KMS-11 (cell line): ENCODE data around the gene TMEM205.
A peak's percentile ranks its signal among the peaks of the same experiment; 100 is the strongest.

Experiments
- H2AFZ ChIP-seq: fragments of 200-600 bp; sonication (generic); 2 replicates; pipeline ENCODE4 v1.6.1; 2016; ENCODE audit warnings: antibody characterized with exemption, mixed run types, low read depth
- H3K27ac ChIP-seq: fragments of 200-600 bp; sonication (generic); 2 replicates; pipeline ENCODE4 v1.6.1; 2016; ENCODE audit warnings: mild to moderate bottlenecking, mixed run types
- H3K27me3 ChIP-seq: fragments of 200-600 bp; sonication (generic); 2 replicates; pipeline ENCODE4 v1.6.1; 2017; ENCODE audit warnings: mild to moderate bottlenecking, low read depth, mixed run types, moderate library complexity; ENCODE audit not compliant: insufficient read depth
- H3K36me3 ChIP-seq: fragments of 200-600 bp; sonication (generic); 2 replicates; pipeline ENCODE4 v1.6.1; 2017; ENCODE audit warnings: mild to moderate bottlenecking, mixed run types; ENCODE audit not compliant: insufficient read depth
- H3K4me1 ChIP-seq: fragments of 200-600 bp; sonication (generic); 2 replicates; pipeline ENCODE4 v1.6.1; 2016; ENCODE audit warnings: mild to moderate bottlenecking, low read depth, mixed run types; ENCODE audit not compliant: poor library complexity, severe bottlenecking
- H3K4me2 ChIP-seq: fragments of 200-600 bp; sonication (generic); 2 replicates; pipeline ENCODE4 v1.7.0; 2016; ENCODE audit warnings: mild to moderate bottlenecking, mixed run types
- H3K4me3 ChIP-seq: fragments of 200-600 bp; sonication (generic); IDR thresholded peaks from 2 replicates; pipeline ENCODE4 v1.6.1; 2017; ENCODE audit warnings: low read depth, low read length, mixed read lengths; ENCODE audit not compliant: insufficient read depth
- H3K79me2 ChIP-seq: fragments of 200-600 bp; sonication (generic); 2 replicates; pipeline ENCODE4 v1.6.1; 2016; ENCODE audit warnings: low read depth, mixed run types; ENCODE audit not compliant: insufficient read depth
- H3K9ac ChIP-seq: fragments of 200-600 bp; sonication (generic); 2 replicates; pipeline ENCODE4 v1.6.1; 2016; ENCODE audit warnings: mild to moderate bottlenecking, mixed run types
- H4K20me1 ChIP-seq: fragments of 200-600 bp; sonication (generic); 2 replicates; pipeline ENCODE4 v1.6.1; 2016; ENCODE audit warnings: mild to moderate bottlenecking, mixed run types; ENCODE audit not compliant: insufficient read depth
- CTCF ChIP-seq: fragments of 200-600 bp; sonication (generic); conservative IDR thresholded peaks from 2 replicates; pipeline ENCODE4 v1.6.1; 2017; ENCODE audit warnings: low read depth, mild to moderate bottlenecking, antibody characterized with exemption, low read length, moderate library complexity, mixed read lengths

TMEM205 gene

GRCh38 chr19:11295665-11296245, 50.3 kb downstream of the TMEM205 start, which contains the start of gene TSPAN16:
TSS of gene TSPAN16 (plus strand) at chr19:11296160. CDS start at chr19:11296298, 138 bp downstream.
- H3K4me3 ChIP-seq = no peak within 1 kb of the TSS
- H3K27ac ChIP-seq = no peak within 1 kb of the TSS
- TF ChIP-seq CTCF = no peak
- no peak within 1 kb of the TSS for H2AFZ ChIP-seq
- no peaks in the 10 kb centered on the region for H3K79me2 ChIP-seq
- no peaks in the 10 kb centered on the region for H3K36me3 ChIP-seq
- H3K9ac ChIP-seq = no peak within 1 kb of the TSS
- no peaks in the 10 kb centered on the region for H4K20me1 ChIP-seq
- no peak within 1 kb of the TSS for H3K4me2 ChIP-seq
- peaks cover 10% of the 10 kb centered on the region; the same call in 1 of the 2 replicates for H3K27me3 ChIP-seq
- H3K4me1 ChIP-seq = peaks cover 15% of the 10 kb centered on the region

GRCh38 chr19:11295180-11295579, 50.9 kb downstream of the TMEM205 start:
- Histone ChIP-seq H3K9ac (no peak overlapping the region), H2AFZ (no peak overlapping the region), H3K79me2 (no peaks in the 10 kb centered on the region), H3K4me2 (no peak overlapping the region), H3K27me3 (peaks cover 14% of the 10 kb centered on the region; the same call in 1 of the 2 replicates), H3K36me3 (no peaks in the 10 kb centered on the region), H3K4me3 (no peak overlapping the region), H3K27ac (no peak overlapping the region), H3K4me1 (peaks cover 15% of the 10 kb centered on the region), H4K20me1 (no peaks in the 10 kb centered on the region)
- TF ChIP-seq CTCF = no peak

- TF ChIP-seq CTCF = peak; percentile 87
- Histone ChIP-seq H3K36me3 (no peaks in the 10 kb centered on the region), H3K9ac (no peak overlapping the region), H3K79me2 (no peaks in the 10 kb centered on the region), H3K27ac (no peak overlapping the region), H2AFZ (peak overlapping the region; percentile 50), H4K20me1 (no peaks in the 10 kb centered on the region), H3K4me1 (peaks cover 15% of the 10 kb centered on the region), H3K4me3 (no peak overlapping the region), H3K27me3 (peaks cover 16% of the 10 kb centered on the region; the same call in 1 of the 2 replicates), H3K4me2 (peak overlapping the region; percentile 40)
Measured at GRCh38 chr19:11293433-11294389, 52.4 kb downstream of the TMEM205 start.
